ENCODE results near the gene SNX17.

SNX17 gene

DNA sequence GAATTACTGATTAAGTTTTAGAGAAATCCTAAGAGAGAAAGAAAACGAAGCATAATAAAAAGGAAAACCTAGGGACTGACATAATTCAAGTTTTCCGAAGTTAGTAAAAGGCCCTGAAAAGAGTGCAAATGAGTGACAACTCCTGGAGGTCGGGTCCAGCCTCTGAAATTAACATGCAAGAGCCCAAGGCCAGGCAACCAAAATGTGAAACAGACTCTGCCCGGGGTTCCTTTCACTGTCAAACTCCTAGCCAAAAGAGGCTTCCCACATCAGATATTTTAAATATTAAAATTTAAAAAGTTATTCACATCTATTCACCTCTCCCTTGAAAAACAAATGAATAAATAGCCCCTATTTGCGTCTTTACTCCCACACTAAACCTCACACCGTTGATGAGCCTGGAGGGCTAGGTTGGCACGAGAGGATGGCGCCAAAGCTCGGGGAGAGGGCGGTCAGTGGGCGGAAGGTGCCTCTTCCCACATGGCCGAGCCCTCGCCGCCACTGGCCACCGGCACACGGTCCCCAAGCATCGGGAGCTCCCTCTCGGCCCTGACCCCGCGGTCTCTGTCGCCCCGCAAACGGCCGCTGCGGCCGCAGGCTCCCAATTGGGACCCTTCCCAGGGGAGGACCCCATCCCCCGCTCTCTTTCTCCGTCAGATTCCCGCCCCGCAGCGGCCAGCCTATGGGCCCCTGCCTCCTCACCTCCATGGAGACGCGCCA is 38.3 kb downstream of the SNX17 start:
- peak overlapping the region; percentile 91 for H3K18ac ChIP-seq (ENCODE audit: low read length)
- H3K4me3 ChIP-seq (ENCODE audit: low read length in 2 of 2), result peak overlapping the region; percentile 67 to 99
- H2BK120ac ChIP-seq (ENCODE audit: low read depth, low read length), result peak overlapping the region; percentile 10
- peaks cover 3% of the 10 kb centered on the region in 2 donors for H3K4me1 ChIP-seq (ENCODE audit: control insufficient read depth in 2 of 2, insufficient read depth in 1 of 2, low read depth in 1 of 2, low read length in 2 of 2)
- no peak overlapping the region for H2BK15ac ChIP-seq (ENCODE audit: low read length)
- H3K4me2 ChIP-seq (ENCODE audit: insufficient read depth, low read length, poor library complexity, severe bottlenecking), result peak overlapping the region; percentile 52
- no peaks in the 10 kb centered on the region for H3K27me3 ChIP-seq (ENCODE audit: control insufficient read depth in 3 of 3, insufficient read depth in 3 of 3, low read depth in 1 of 3, low read length in 3 of 3)
- H3K4ac ChIP-seq (ENCODE audit: low read length), result no peak overlapping the region
- H3K14ac ChIP-seq (ENCODE audit: low read length), result peak overlapping the region; percentile 72
- no peak for DNase-seq (ENCODE audit: low spot score)
- peaks cover 0 to 30% of the 10 kb centered on the region in 2 donors for H3K36me3 ChIP-seq (replicated peaks in 1 of 2; ENCODE audit: control insufficient read depth in 2 of 2, insufficient read depth in 2 of 2, low read length in 2 of 2)
- peak overlapping the region; percentile 74 for H2AK5ac ChIP-seq (ENCODE audit: low read depth, low read length)
- no peaks in the 10 kb centered on the region for H3K9me3 ChIP-seq (replicated peaks in 1 of 2; ENCODE audit: control insufficient read depth in 2 of 2, insufficient read depth in 1 of 2, low read depth in 1 of 2, low read length in 2 of 2)
- H2BK12ac ChIP-seq (ENCODE audit: low read length), result no peak overlapping the region
- no peak overlapping the region for H4K91ac ChIP-seq (ENCODE audit: low read depth, low read length, poor library complexity)
- H3K79me1 ChIP-seq (ENCODE audit: low read depth, low read length), result peaks cover 5% of the 10 kb centered on the region
- H2AFZ ChIP-seq (ENCODE audit: low read length), result peak overlapping the region; percentile 94
- H3K9ac ChIP-seq (ENCODE audit: low read depth, low read length, poor library complexity), result peak overlapping the region; percentile 99
- WGBS, 2 donors (ENCODE audit: extremely low coverage in 2 of 2, insufficient read length in 2 of 2, insufficient replicate concordance in 1 of 2), result no CpG with 5 or more reads among the region's 33 CpGs
- H3K27ac ChIP-seq (replicated peaks; ENCODE audit: low read length), result peak overlapping the region; percentile 67
- H2BK5ac ChIP-seq (ENCODE audit: low read length), result peak overlapping the region; percentile 19
- peak overlapping the region; percentile 87 for H3K23ac ChIP-seq (ENCODE audit: low read depth, low read length, poor library complexity)
- H4K8ac ChIP-seq (ENCODE audit: low read depth, low read length), result no peak overlapping the region

DNA sequence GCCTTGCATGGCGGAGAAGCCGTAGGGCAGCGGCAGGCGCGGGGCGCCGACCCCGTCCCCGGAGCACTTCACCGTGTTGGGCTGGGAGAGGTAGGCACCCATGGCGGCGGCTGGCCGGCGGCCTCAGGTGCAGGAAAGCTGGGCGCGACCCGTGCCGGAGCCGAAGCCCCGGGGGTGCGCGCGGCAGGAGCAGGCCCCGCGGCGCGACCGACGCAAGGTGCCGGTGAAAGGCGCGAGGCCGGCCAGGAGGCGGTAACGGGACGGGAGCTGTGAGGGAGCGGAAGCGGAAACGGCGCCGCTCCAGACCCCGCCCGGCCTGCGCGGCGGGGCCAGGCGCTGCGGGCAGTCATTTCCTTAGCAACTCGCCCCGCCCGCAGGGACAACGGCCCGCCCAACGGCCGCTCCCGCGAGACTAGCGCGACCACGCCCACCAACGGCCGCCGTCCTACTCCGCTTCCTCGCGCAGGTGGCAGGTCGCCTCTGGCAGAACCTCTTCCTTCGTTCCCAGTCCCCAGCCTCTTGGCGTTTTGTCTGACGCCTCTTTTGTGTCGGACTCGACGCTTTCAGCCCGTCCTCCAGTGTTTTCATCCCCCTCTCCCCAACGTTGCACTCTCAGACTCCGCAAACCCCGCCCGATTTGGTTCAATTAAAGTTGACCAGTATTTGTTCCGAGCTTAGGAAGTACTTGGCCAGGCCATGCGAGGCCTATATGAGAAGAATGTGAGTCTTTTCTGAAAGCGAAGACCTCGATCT is 39.1 kb downstream of the SNX17 start, which contains the start of gene PPM1G:
Gene PPM1G, minus strand, starts transcription at position 271 of the 753 bp plus-strand sequence. Its CDS starts 169 bp downstream, at position 102.
- Histone ChIP-seq H3K27ac (replicated peaks; ENCODE audit: low read length) (peak within 1 kb of the TSS; percentile 91), H2BK12ac (ENCODE audit: low read length) (no peak within 1 kb of the TSS), H3K18ac (ENCODE audit: low read length) (peak within 1 kb of the TSS; percentile 91), H3K9ac (ENCODE audit: low read depth, low read length, poor library complexity) (peak within 1 kb of the TSS; percentile 99), H2BK5ac (ENCODE audit: low read length) (peak within 1 kb of the TSS; percentile 19), H2AFZ (ENCODE audit: low read length) (peak within 1 kb of the TSS; percentile 94), H3K4me1 (ENCODE audit: control insufficient read depth in 2 of 2, insufficient read depth in 1 of 2, low read depth in 1 of 2, low read length in 2 of 2) (peaks cover 3% of the 10 kb centered on the region in 2 donors), H3K23ac (ENCODE audit: low read depth, low read length, poor library complexity) (peak within 1 kb of the TSS; percentile 87), H3K27me3 (ENCODE audit: control insufficient read depth in 3 of 3, insufficient read depth in 3 of 3, low read depth in 1 of 3, low read length in 3 of 3) (no peaks in the 10 kb centered on the region), H3K79me1 (ENCODE audit: low read depth, low read length) (peaks cover 5% of the 10 kb centered on the region), H3K4me2 (ENCODE audit: insufficient read depth, low read length, poor library complexity, severe bottlenecking) (peak within 1 kb of the TSS; percentile 52), H4K91ac (ENCODE audit: low read depth, low read length, poor library complexity) (no peak within 1 kb of the TSS), H3K4ac (ENCODE audit: low read length) (no peak within 1 kb of the TSS), H3K4me3 (ENCODE audit: low read length in 2 of 2) (peak within 1 kb of the TSS; percentile 67 to 99), H2BK120ac (ENCODE audit: low read depth, low read length) (peak within 1 kb of the TSS; percentile 10), H3K36me3 (replicated peaks in 1 of 2; ENCODE audit: control insufficient read depth in 2 of 2, insufficient read depth in 2 of 2, low read length in 2 of 2) (peaks cover 0 to 26% of the 10 kb centered on the region in 2 donors), H2AK5ac (ENCODE audit: low read depth, low read length) (peak within 1 kb of the TSS; percentile 74), H3K14ac (ENCODE audit: low read length) (peak within 1 kb of the TSS; percentile 72), H3K9me3 (replicated peaks in 1 of 2; ENCODE audit: control insufficient read depth in 2 of 2, insufficient read depth in 1 of 2, low read depth in 1 of 2, low read length in 2 of 2) (no peaks in the 10 kb centered on the region), H4K8ac (ENCODE audit: low read depth, low read length) (no peak within 1 kb of the TSS), H2BK15ac (ENCODE audit: low read length) (no peak within 1 kb of the TSS)
- no CpG with 5 or more reads among the region's 82 CpGs for WGBS, 2 donors (ENCODE audit: extremely low coverage in 2 of 2, insufficient read length in 2 of 2, insufficient replicate concordance in 1 of 2)
- DNase-seq (ENCODE audit: low spot score), result peak; percentile 92

DNA sequence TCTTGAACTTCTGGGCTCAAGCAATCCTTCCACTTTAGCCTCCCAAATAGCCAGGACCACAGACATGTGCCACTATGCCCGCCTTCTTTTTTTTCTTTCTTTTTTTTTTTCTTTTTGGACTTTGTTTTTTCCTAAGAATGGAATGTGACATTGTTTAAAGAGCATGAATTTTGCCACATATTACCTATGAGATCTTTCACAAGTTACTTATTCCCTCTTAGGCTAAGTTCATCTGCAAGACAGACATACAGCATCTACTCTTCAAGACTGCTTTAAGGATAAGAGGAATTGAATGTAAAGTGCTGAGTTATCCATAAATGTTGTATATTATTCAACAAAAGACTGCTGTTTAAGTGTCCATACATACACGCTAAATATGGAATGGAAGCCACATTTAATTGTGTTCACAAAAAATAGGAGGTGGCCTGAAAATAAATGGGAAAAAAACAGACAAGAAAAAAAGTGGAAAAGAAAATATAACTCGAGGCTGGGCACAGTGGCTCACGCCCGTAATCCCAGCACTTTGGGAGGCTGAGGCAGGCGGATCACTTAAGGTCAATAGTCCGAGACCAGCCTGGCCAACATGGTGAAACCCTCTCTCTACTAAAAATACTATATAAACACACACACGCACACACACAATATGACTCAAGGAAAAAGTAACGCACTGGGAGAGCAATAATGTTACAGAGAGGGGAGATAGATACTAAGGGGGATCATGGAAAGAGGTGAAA is 42.2 kb downstream of the SNX17 start:
- no peaks in the 10 kb centered on the region for H3K9me3 ChIP-seq (replicated peaks in 1 of 2; ENCODE audit: control insufficient read depth in 2 of 2, insufficient read depth in 1 of 2, low read depth in 1 of 2, low read length in 2 of 2)
- H3K18ac ChIP-seq (ENCODE audit: low read length), result no peak overlapping the region
- peaks cover 3% of the 10 kb centered on the region in 2 donors for H3K4me1 ChIP-seq (ENCODE audit: control insufficient read depth in 2 of 2, insufficient read depth in 1 of 2, low read depth in 1 of 2, low read length in 2 of 2)
- no peak overlapping the region for H2BK120ac ChIP-seq (ENCODE audit: low read depth, low read length)
- no peak overlapping the region for H3K4me3 ChIP-seq (ENCODE audit: low read length in 2 of 2)
- no peak for DNase-seq (ENCODE audit: low spot score)
- H4K8ac ChIP-seq (ENCODE audit: low read depth, low read length), result no peak overlapping the region
- no peak overlapping the region for H2BK12ac ChIP-seq (ENCODE audit: low read length)
- no peak overlapping the region for H3K4ac ChIP-seq (ENCODE audit: low read length)
- WGBS, 2 donors (ENCODE audit: extremely low coverage in 2 of 2, insufficient read length in 2 of 2, insufficient replicate concordance in 1 of 2), result no CpG with 5 or more reads among the region's 9 CpGs
- H3K4me2 ChIP-seq (ENCODE audit: insufficient read depth, low read length, poor library complexity, severe bottlenecking), result no peak overlapping the region
- no peak overlapping the region for H3K14ac ChIP-seq (ENCODE audit: low read length)
- peaks cover 0 to under 1% of the 10 kb centered on the region in 2 donors for H3K36me3 ChIP-seq (replicated peaks in 1 of 2; ENCODE audit: control insufficient read depth in 2 of 2, insufficient read depth in 2 of 2, low read length in 2 of 2)
- no peaks in the 10 kb centered on the region for H3K27me3 ChIP-seq (ENCODE audit: control insufficient read depth in 3 of 3, insufficient read depth in 3 of 3, low read depth in 1 of 3, low read length in 3 of 3)
- H2BK5ac ChIP-seq (ENCODE audit: low read length), result no peak overlapping the region
- H3K23ac ChIP-seq (ENCODE audit: low read depth, low read length, poor library complexity), result no peak overlapping the region
- H2AK5ac ChIP-seq (ENCODE audit: low read depth, low read length), result no peak overlapping the region
- no peak overlapping the region for H2BK15ac ChIP-seq (ENCODE audit: low read length)
- no peak overlapping the region for H4K91ac ChIP-seq (ENCODE audit: low read depth, low read length, poor library complexity)
- no peak overlapping the region for H3K9ac ChIP-seq (ENCODE audit: low read depth, low read length, poor library complexity)
- H3K27ac ChIP-seq (replicated peaks; ENCODE audit: low read length), result no peak overlapping the region
- no peak overlapping the region for H2AFZ ChIP-seq (ENCODE audit: low read length)
- peaks cover 3% of the 10 kb centered on the region for H3K79me1 ChIP-seq (ENCODE audit: low read depth, low read length)

All from neuronal stem cell (in vitro differentiated cells).